Activated CD8-positive, alpha-beta memory T cell treated with anti-CD3 and anti-CD28 coated beads, Interleukin-2, amount 10 ng/mL, durations not matched to agents 7 days and 5 days (primary cell): ENCODE measurements around the gene DLEU7. TPM values are rescaled to one million over a fixed set of nuclear protein-coding genes. Genes with fewer than 3 reads are reported as not detected.
A peak's percentile ranks its signal among the peaks of the same experiment; 100 is the strongest.

ENCODE experiments used
- ATAC-seq: fragments of 150-1000 bp; cut with Tn5 transposase; one replicate; pipeline ENCODE4 v1.10.0; 2021; ENCODE audit warnings: moderate library complexity
- CTCF ChIA-PET: fragments of 350-600 bp; sonication (Branson Sonifier 250); formaldehyde crosslinking; loops from one replicate; lab custom pipeline; 2021; ENCODE audit warnings: antibody characterized with exemption; lab: Charles Lee
- DNase-seq: peaks from one replicate; pipeline ENCODE4 v3.0.0-alpha.2; 2020
- H3K27ac Mint-ChIP-seq: one replicate; pipeline ENCODE4 v1.8.0; 2021; ENCODE audit warnings: mild to moderate bottlenecking, mixed read lengths
- H3K27me3 Mint-ChIP-seq: one replicate; pipeline ENCODE4 v1.8.0; 2021; ENCODE audit warnings: mixed read lengths
- H3K36me3 Mint-ChIP-seq: one replicate; pipeline ENCODE4 v1.8.0; 2021; ENCODE audit warnings: mild to moderate bottlenecking, mixed read lengths
- H3K4me1 Mint-ChIP-seq: one replicate; pipeline ENCODE4 v1.8.0; 2021; ENCODE audit warnings: mixed read lengths
- H3K4me3 Mint-ChIP-seq: one replicate; pipeline ENCODE4 v1.8.0; 2021; ENCODE audit warnings: mild to moderate bottlenecking, moderate library complexity, mixed read lengths
- H3K9me3 Mint-ChIP-seq: one replicate; pipeline ENCODE4 v1.8.0; 2022; ENCODE audit warnings: low read depth, mixed read lengths
- total RNA-seq, 2 experiments: library from RNA; stranded (reverse); gene quantifications; one replicate each; pipeline ENCODE4 v1.2.3, GENCODE V29; 2021

Gene DLEU7
- total RNA-seq, 2 experiments from 2014 or later = not detected

DNA sequence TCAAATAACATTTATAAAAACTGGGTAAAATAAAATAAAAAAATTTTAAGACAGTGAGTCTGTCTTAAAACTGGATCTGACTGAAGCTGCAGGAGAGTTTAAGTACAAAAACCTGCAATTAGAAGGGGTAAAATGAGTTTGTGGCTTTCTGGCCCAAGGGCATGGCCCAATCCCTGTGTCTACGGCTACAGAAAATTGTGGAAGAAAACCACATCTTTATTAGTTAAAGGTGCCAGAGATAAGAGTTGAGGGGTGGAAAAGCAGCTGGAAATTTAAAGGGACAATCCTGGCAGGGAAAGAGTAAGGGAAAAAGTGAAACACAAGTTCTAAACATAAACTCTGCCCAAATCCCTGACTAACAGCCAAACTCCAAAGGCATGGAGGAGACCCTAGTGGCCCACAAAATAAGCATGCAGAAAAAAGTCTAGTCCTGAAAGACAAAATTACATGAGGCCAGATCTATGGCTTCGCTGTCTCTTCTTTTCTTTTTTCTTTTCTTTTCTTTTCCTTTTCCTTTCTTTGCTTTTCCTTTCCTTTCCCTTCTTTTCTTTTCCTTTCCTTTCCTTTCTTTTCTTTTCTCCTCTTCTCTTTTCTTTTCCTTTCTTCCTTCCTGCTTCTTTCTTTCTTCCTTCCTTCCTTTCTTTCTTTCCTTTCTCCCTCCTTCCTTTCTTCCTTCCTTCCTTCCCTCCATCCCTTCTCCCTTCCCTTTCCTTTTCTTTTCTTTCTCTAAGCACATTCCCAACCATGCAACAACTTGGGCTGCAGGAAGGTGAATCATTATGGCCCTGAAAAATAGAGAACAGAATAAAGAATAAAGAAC, 23.5 kb upstream of the DLEU7 start:
- Mint-ChIP-seq H3K9me3 (no peaks in the 10 kb centered on the region), H3K4me3 (no peak overlapping the region), H3K36me3 (no peaks in the 10 kb centered on the region), H3K4me1 (peaks cover 2% of the 10 kb centered on the region), H3K27ac (no peak overlapping the region), H3K27me3 (peaks cover 18% of the 10 kb centered on the region)
- DNase-seq = no peak
- CTCF ChIA-PET = no interaction called here
- ATAC-seq = no peak

DNA sequence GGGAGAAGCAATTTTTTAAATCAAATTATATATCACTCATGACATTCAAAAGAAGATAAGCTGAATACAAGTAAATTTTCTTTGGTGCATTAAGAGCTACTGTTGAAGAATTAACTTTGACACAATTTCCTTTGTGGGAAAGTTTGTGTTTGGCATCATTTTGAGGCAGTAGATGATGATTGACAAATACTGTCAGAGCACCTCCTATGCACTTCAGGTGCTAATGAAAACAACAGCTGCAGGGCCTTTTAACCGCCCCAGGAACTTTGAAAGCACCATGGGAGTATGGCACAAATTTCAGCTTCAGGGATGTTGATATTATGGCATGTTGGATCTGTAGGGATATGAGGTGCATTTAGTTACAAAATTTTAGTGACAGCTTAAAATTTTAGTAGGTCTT, 21.0 kb upstream of the DLEU7 start:
- ATAC-seq (no peak), DNase-seq (no peak)
- Mint-ChIP-seq H3K27me3 (peaks cover 23% of the 10 kb centered on the region), H3K27ac (no peak overlapping the region), H3K4me3 (no peak overlapping the region), H3K9me3 (peaks cover 4% of the 10 kb centered on the region), H3K4me1 (peaks cover 2% of the 10 kb centered on the region), H3K36me3 (peaks cover 8% of the 10 kb centered on the region)
- CTCF ChIA-PET = no interaction called here

DNA sequence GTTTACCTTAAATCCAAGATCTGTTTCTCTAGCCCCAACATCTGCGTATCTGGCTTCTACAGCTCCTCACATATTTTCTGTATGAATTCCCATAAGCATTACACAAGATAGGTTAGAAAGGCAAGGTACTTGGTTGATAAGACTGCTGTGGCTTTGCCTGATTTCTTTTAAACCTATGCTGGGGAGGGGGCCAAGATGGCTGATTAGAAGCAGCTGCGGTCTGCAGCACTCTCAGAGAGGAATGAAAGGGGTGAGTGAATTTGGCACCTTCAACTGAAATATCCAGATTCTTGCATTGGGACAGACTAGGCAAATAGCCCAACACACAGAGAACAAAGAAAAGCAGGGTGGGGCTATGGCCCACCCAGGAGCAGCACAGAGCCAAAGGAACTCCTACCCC, 12.2 kb upstream of the DLEU7 start:
- H3K27ac Mint-ChIP-seq = no peak overlapping the region
- no peaks in the 10 kb centered on the region for H3K4me1 Mint-ChIP-seq
- CTCF ChIA-PET = no interaction called here
- peaks cover 27% of the 10 kb centered on the region for H3K27me3 Mint-ChIP-seq
- ATAC-seq (no peak), DNase-seq (no peak)
- H3K36me3 Mint-ChIP-seq = peaks cover 28% of the 10 kb centered on the region
- H3K9me3 Mint-ChIP-seq = peaks cover 22% of the 10 kb centered on the region
- H3K4me3 Mint-ChIP-seq = no peak overlapping the region

GRCh38 chr13:50850445-50850844, 7.0 kb upstream of the DLEU7 start:
- Mint-ChIP-seq H3K4me1 (peaks cover 12% of the 10 kb centered on the region), H3K4me3 (no peak overlapping the region), H3K36me3 (peaks cover 6% of the 10 kb centered on the region), H3K27me3 (peaks cover 14% of the 10 kb centered on the region), H3K9me3 (no peaks in the 10 kb centered on the region), H3K27ac (no peak overlapping the region)
- no peak for DNase-seq
- CTCF ChIA-PET = no interaction called here
- ATAC-seq = no peak

DNA sequence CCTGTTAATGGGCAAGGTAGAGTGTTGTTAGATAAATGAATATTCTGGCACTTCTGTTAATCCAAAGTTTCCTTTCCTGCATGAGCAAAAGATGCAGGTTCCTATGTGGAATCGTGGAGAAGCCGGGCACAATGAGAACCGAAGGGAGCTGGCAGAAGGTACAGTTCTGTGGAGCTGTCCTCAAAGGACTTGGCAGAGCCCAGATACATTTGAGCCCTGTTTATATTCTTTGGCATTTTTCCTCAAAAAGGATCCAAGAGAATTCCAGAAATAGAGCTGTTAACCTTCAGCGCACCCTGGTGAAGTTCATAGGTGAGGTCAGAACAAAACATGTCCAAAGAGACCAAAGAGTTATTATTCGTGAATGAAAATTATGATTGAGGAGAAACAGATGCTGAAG, 4.0 kb upstream of the DLEU7 start:
- CTCF ChIA-PET = interaction anchor here (2.2 kb wide), 1 partner anchor 65 kb away, joined by 9 read pairs; no protein-coding TSS in a partner anchor
- H3K4me3 Mint-ChIP-seq = no peak overlapping the region
- DNase-seq (no peak), ATAC-seq (no peak)
- H3K9me3 Mint-ChIP-seq = no peaks in the 10 kb centered on the region
- no peak overlapping the region for H3K27ac Mint-ChIP-seq
- peaks cover 6% of the 10 kb centered on the region for H3K36me3 Mint-ChIP-seq
- H3K27me3 Mint-ChIP-seq = peaks cover 11% of the 10 kb centered on the region
- H3K4me1 Mint-ChIP-seq = peaks cover 12% of the 10 kb centered on the region

- ATAC-seq (peak; percentile 51), DNase-seq (no peak)
- Mint-ChIP-seq H3K9me3 (no peaks in the 10 kb centered on the region), H3K27me3 (peaks cover 12% of the 10 kb centered on the region), H3K36me3 (peaks cover 6% of the 10 kb centered on the region), H3K4me3 (no peak overlapping the region), H3K27ac (peak overlapping the region; percentile 42), H3K4me1 (peaks cover 12% of the 10 kb centered on the region)
- CTCF ChIA-PET = interaction anchor here (2.2 kb wide), 1 partner anchor 65 kb away, joined by 9 read pairs; no protein-coding TSS in a partner anchor
These were observed 3.5 kb upstream of the DLEU7 start for GRCh38 chr13:50846861-50847475.

DNA sequence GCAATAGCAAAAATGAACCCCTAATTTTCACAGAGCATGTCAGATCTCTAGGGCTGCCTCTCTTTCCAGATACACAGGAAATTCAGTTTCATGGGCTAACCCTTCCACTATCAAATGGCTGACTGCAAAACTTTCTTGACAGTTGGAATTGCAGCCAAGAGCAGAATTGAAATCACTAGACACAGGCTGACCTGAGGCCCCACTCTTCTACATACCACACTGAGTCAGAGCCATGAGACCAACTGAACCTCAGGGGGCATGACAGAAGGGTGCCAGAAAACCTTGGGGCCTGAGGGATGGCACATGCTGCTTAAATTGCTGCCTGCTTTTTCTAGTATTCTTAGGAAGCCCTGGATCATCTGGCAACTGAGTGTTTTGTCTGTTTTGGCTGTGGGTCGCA, 1.7 kb upstream of the DLEU7 start:
- H3K27me3 Mint-ChIP-seq = peaks cover 6% of the 10 kb centered on the region
- CTCF ChIA-PET = no interaction called here
- H3K27ac Mint-ChIP-seq = no peak overlapping the region
- H3K4me3 Mint-ChIP-seq = no peak overlapping the region
- DNase-seq (no peak), ATAC-seq (no peak)
- H3K36me3 Mint-ChIP-seq = peaks cover 5% of the 10 kb centered on the region
- H3K9me3 Mint-ChIP-seq = no peaks in the 10 kb centered on the region
- peaks cover 12% of the 10 kb centered on the region for H3K4me1 Mint-ChIP-seq

- CTCF ChIA-PET = no interaction called here
- Mint-ChIP-seq H3K27ac (no peak overlapping the region), H3K9me3 (no peaks in the 10 kb centered on the region), H3K27me3 (peaks cover 6% of the 10 kb centered on the region), H3K4me3 (no peak overlapping the region), H3K4me1 (peaks cover 12% of the 10 kb centered on the region), H3K36me3 (peaks cover 5% of the 10 kb centered on the region)
- ATAC-seq (no peak), DNase-seq (no peak)
These were observed 788 bp upstream of the DLEU7 start for GRCh38 chr13:50844084-50844875.

GRCh38 chr13:50842990-50843256, 569 bp downstream of the DLEU7 start:
- Mint-ChIP-seq H3K4me1 (peaks cover 12% of the 10 kb centered on the region), H3K27ac (no peak overlapping the region), H3K9me3 (no peaks in the 10 kb centered on the region), H3K27me3 (peaks cover 6% of the 10 kb centered on the region), H3K36me3 (peaks cover 5% of the 10 kb centered on the region), H3K4me3 (no peak overlapping the region)
- ATAC-seq (no peak), DNase-seq (no peak)
- CTCF ChIA-PET = no interaction called here

- Mint-ChIP-seq H3K4me1 (peaks cover 12% of the 10 kb centered on the region), H3K27ac (no peak overlapping the region), H3K36me3 (peaks cover 3% of the 10 kb centered on the region), H3K27me3 (peaks cover 6% of the 10 kb centered on the region), H3K4me3 (no peak overlapping the region), H3K9me3 (no peaks in the 10 kb centered on the region)
- DNase-seq (no peak), ATAC-seq (no peak)
- CTCF ChIA-PET = no interaction called here
These were observed 1.1 kb downstream of the DLEU7 start for GRCh38 chr13:50842251-50842989.

- CTCF ChIA-PET = no interaction called here
- ATAC-seq (no peak), DNase-seq (no peak)
- H3K4me3 Mint-ChIP-seq = no peak overlapping the region
- peaks cover 3% of the 10 kb centered on the region for H3K36me3 Mint-ChIP-seq
- H3K4me1 Mint-ChIP-seq = peaks cover 6% of the 10 kb centered on the region
- no peaks in the 10 kb centered on the region for H3K9me3 Mint-ChIP-seq
- peaks cover 6% of the 10 kb centered on the region for H3K27me3 Mint-ChIP-seq
- H3K27ac Mint-ChIP-seq = no peak overlapping the region
These were observed 1.7 kb downstream of the DLEU7 start for GRCh38 chr13:50841786-50842185.

- no peak overlapping the region for H3K4me3 Mint-ChIP-seq
- CTCF ChIA-PET = no interaction called here
These were observed 3.2 kb downstream of the DLEU7 start for GRCh38 chr13:50840284-50840683.

GRCh38 chr13:50839828-50840227, 3.7 kb downstream of the DLEU7 start:
- no peaks in the 10 kb centered on the region for H3K9me3 Mint-ChIP-seq
- CTCF ChIA-PET = no interaction called here
- DNase-seq (no peak), ATAC-seq (no peak)
- H3K4me3 Mint-ChIP-seq = no peak overlapping the region
- H3K4me1 Mint-ChIP-seq = no peaks in the 10 kb centered on the region
- H3K27ac Mint-ChIP-seq = no peak overlapping the region
- peaks cover 3% of the 10 kb centered on the region for H3K36me3 Mint-ChIP-seq
- H3K27me3 Mint-ChIP-seq = peaks cover 6% of the 10 kb centered on the region

More at GRCh38 chr13:50840284-50840683, 3.2 kb downstream of the DLEU7 start:
- peaks cover 3% of the 10 kb centered on the region for H3K36me3 Mint-ChIP-seq
- H3K27ac Mint-ChIP-seq = no peak overlapping the region
- ATAC-seq (no peak), DNase-seq (no peak)
- peaks cover 6% of the 10 kb centered on the region for H3K27me3 Mint-ChIP-seq
- no peaks in the 10 kb centered on the region for H3K9me3 Mint-ChIP-seq
- H3K4me1 Mint-ChIP-seq = no peaks in the 10 kb centered on the region
